ENCODE data around the gene IL37.
"Not testable (repeated sequence)": the region's sequence is repeated elsewhere in the genome, so short reads cannot be mapped to it uniquely, and the experiment has no call there.

The IL37 gene

DNA sequence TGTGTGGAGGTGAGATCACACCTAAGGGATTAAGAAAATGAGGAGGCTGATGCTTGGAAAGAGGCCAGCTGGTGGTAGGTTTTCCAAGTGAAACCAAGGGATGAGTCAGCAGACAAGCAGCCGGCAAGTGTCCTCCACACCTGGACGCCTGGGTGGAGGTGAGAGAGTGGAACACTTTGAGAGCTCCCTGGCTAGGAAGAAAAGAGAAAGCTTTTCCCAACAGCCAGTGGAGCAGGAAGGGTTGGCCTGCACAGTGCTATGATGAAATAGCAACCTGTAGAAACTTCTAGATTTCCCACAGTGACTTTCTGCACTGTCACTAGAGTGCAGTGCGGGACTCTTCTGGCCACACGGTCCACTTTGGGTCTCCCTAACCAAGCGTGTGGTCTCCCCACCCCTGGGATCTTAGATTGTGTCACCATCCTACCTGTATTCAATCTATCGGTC, 19.6 kb upstream of the IL37 start:
- no peak for DNase-seq (ENCODE audit: low spot score)

DNA sequence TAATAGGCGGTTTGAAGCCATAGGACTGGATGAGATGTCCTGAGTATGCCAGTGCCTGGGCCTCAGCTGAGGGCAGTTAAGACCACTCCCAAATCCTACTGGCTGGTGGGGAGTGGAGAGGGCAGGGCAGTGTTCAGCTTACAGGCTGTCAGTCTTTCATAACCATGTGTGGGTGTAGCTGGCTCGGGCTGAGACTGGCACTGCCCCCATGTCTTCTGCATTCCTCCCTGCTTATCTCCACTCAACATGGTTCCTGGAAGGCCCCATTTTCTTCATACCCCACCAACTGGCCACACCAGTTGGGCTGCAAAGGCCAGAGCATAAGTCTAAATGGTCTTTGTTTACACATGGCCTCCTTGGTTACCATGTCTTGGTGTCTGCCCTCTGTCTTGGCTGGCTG, 17.2 kb upstream of the IL37 start:
- no peak for DNase-seq (ENCODE audit: low spot score)

DNA sequence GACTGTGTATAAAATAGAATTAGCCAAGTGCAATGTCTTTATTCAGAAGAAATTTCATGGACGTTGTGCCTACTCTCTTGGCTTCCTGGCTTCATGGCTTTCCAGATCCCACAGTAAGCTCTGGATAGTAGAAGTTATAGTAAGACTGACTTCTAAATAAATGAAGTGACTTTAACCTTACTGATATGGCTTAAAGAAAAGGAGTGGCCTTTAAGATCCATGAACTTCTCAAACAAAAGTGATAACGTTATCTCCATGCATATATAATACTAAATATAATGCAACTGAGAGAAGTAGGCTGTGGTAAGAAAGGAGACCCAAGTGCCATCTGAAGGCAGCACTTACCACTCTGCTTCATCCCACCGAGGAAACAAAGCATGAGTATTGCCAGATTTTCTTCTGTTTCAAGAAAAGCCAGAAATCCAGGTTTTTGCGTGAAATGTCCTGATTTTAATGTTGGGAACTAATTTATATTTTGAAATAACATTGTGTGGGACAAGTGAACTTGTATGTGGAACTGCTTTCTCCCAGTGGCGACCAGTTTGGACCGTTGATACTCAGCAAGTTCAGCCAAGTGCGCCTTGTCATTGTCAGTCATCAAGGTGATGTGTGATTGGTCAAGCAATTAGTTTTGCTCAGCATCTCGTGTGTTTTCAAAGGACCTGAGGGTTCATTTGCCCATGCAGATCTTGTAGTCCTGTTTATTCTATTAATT, 13.9 kb upstream of the IL37 start:
- DNase-seq (ENCODE audit: low spot score): no peak

DNA sequence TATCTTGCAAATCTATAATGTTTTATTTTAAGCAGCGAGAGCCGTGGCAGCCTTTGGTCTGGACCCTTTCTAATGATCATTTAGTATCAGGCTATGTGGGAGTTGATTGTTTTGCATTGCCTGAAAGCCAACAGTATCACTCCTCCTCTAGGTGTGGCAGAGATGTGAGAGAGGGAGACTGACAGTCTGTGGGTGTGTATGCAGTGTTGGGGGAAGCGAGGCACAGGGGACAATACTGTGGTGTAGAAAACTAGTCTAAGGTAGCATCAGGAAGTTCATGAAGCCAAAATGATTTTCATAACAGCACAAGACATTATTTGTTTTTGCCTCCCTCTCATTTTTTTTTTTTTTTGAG, 13.4 kb upstream of the IL37 start:
- DNase-seq (ENCODE audit: low spot score): no peak

DNA sequence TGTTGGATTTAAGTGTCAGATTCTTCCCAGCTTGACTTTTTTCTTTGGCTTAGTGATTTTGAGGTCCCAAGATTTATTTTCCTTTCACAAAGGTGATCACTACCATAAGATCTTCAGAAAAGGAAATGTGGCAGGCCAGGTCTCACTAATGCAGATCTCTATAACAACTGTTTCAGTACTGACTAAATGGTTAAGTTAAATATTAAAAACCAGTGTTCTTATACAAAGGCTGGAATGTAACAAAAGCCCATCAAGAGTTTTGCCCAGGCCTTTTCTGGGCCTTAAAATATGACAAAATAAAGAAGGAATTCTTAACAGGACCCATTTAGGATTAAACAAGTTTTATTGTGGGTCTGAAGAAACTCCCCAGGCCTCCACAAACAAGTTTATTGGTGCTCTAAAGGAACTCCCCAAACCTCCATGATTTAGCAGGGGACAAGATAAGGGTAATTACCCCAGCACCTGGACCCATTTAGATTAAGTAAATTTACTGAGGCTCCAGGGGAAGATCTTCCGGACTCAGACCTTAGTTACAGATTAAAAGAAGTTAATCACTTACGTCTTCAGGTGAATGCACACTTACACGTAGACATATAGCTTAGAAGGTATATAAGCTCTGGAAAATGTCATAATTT, 9.4 kb upstream of the IL37 start:
- DNase-seq (ENCODE audit: low spot score): not testable (repeated sequence)

DNA sequence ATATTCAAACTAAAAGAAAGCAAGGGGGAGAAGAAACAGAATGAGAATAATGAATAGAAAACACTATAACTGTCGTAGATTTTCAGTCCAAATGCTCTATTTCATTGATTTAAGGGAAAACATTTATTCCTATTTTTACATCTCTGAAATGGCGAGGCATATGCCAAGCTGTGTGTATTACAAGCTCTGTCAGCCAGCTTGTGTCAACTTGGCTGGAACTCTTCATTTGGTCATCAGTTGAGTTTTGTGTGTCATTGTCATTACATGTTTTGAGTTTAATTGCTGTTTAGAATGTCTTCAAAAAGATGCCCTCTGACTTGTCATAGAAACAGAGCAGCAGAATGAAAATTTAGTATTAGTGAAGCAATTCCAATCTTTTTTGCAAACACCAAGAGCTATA, 8.1 kb upstream of the IL37 start:
- no peak for DNase-seq (ENCODE audit: low spot score)

DNA sequence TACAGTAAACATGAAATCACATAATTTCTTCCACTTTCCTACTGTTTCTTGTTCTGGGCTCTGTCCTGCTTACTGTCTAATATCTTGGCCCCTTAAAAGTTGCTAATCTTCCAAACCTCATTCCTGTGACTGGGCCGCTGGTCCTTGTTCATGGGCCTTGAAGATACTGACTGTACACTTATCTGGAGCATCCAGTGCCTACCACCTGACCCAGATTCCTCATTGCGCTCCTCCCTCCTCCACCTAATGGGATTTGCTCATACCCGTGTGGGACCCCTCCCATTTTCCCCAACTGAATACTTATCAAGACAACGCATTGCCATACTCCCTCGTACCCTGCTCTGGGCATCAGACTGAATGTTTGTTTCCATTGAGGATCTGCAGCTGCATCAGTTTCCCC, 6.1 kb upstream of the IL37 start:
- DNase-seq (ENCODE audit: low spot score): no peak

DNA sequence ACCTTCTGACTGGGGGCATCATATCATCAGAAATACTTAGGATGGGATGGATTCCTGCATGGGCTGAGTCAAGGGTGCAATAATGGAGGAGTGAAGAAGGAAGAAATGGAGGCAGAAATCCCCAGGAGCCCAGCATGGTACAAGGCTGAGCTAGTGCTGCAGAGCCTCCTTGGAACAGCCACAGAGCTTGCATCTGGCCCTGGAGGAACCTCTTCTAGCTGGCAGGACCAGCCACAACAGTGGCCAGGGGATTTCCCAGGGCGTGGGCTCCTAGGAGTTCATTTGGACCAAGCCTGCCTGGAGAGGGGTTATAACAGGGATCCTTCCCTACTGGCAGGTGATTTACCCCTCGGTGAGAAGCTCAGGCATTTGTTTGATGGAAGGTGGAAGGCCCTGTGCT, 4.7 kb upstream of the IL37 start:
- no peak for DNase-seq (ENCODE audit: low spot score)

DNA sequence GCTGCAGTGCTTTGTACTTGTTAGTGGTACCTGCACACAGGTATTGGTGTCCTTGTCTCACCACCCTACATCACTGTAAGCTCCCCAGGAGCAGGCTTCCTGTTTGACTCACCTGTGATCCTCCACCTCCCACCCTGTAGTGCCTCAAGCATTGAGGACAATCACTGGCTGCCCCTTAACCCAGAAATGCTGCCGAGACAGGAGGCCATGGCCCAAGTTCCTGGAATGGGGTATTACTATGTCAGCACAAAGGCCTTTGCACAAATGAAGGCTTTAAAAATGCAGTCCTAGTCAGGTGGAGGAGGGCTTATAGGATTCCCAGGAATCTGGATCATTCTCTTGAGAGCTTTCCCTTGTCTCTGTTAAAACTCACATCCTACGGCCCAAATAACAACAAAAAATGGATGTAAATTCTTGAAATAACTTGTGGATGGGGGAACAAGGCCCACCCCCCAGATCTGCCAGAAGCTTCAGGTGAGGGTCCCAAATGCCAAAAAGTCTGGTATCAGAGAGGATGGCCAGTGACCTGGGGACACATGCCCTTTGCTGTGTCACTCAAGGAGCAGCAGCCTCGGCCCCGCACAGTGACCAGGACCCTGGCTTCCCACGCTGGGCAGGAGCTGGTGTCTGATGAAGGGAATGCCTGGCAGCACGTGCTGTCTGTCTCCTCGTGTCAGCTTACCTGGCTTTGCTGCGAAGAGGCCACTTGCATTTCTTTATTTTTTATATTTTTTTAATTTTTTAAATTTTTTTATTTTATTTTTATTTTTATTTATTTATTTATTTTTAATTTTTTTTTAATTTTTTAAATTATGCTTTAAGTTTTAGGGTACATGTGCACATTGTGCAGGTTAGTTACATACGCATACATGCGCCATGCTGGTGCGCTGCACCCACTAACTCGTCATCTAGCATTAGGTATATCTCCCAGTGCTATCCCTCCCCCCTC, 3.7 kb upstream of the IL37 start:
- DNase-seq (ENCODE audit: low spot score): no peak

DNA sequence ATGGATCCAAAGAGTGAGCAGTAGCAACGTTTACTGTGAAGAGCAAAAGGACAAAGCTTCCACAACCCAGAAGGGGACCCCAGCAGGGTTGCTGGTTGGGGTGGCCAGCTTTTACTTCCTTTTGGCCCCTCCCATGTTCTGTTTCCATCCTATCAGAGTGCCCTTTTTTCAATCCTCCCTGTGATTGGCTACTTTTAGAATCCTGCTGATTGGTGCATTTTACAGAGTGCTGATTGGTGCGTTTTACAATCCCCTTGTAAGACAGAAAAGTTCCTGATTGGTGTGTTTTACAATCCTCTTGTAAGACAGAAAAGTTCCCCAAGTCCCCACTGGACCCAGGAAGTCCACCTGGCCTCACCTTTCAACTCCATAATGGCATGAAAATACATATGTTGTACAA, 2.4 kb upstream of the IL37 start:
- DNase-seq (ENCODE audit: low spot score): not testable (repeated sequence)

DNA sequence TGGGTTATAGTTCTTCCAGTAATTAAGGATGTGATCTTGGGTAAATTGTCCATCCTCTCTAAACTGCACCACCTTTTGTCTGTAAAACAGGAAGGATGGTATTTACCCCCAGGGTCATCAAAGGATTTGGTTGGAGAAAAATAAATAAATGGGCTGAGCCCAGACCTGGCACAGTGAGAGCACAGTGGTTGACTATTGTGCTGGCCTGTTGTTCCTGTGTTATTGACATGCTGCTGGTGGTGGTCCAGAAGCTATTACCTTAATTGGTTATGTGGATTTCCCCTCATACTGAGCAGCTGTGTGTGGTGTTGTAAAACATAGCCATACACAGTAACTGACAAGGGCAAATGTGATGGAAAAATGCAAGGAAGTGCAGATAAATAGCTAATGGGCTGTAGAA, 746 bp upstream of the IL37 start:
- no peak for DNase-seq (ENCODE audit: low spot score)

DNA sequence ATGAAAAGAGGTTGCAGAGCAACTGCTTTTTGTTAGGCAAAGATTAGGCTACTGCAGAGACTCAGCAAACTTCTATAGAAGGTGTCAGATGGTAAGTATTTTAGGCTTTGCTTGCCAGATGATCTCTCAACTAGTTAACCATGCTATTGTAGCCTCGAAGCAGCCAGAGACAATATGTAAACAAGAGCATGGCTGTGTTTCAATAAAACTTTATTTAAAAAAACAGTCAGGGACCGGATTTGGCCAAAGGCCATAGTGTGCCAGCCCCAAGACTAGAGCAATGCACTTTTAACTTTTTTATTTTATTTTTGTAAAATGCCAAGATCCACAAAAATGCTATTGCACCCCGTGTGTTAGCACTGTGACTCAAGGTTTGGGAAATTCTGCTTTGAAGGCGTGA, 1.4 kb downstream of the IL37 start:
- no peak for DNase-seq (ENCODE audit: low spot score)

DNA sequence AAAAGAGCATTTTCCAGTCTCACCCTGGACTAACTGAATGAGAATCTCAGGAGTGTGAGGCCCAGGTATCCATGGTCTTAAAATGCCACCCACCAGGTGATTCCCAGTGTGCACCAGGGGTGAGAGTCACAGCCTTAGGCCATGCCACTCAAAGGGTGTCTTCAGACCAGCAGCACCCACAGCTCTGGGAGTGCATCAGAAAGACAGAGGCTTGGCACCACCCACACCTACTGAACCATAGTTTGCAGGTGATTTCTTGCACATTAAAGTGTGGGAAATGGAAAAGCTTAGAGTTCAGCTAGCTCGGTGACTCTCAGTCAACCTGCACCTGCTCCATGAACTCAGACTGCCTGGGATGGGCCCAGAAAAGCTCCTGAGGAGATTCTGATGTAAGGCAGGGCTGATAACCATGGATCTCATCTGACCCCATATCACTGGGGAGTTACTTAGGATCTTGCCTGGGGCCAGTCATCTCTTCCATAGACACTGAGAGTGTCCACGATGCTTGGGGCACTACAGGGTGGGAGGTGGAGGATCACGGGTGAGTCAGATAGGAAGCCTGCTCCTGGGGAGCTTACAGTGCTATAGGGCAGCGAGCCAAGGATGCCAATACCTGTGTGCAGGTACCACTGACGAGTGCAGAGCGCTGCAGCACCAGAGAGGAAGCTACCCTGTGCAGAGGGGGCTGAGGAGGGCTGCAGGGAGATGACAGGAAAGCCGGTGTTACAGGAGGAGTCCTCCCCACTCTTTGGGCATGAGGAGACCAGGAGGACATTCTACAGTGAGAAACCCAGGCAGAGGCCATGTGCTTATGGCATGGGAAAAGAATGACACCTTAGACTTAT, 4.6 kb downstream of the IL37 start:
- no peak for DNase-seq (ENCODE audit: low spot score)

DNA sequence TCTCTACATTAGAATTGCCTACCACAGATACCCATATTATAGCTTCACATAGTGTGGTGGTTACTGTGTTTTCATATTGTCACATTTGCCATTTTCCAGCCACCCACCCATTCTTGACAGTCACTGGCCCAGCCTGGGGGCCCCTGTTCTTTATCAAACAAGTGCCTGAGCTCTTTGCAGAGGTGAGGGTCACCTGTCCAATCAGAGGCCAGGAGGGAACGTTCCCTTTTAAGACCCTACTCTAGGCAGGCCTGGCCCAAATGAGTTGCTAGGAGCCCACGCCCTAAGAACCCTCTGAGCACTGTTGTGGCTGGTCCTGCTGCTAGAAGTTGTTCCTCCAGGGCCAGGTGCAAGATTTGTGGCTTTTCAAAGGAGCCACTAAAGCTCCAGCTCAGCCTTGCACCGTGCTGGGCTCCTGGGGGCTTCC, 5.2 kb downstream of the IL37 start:
- DNase-seq (ENCODE audit: low spot score): no peak

DNA sequence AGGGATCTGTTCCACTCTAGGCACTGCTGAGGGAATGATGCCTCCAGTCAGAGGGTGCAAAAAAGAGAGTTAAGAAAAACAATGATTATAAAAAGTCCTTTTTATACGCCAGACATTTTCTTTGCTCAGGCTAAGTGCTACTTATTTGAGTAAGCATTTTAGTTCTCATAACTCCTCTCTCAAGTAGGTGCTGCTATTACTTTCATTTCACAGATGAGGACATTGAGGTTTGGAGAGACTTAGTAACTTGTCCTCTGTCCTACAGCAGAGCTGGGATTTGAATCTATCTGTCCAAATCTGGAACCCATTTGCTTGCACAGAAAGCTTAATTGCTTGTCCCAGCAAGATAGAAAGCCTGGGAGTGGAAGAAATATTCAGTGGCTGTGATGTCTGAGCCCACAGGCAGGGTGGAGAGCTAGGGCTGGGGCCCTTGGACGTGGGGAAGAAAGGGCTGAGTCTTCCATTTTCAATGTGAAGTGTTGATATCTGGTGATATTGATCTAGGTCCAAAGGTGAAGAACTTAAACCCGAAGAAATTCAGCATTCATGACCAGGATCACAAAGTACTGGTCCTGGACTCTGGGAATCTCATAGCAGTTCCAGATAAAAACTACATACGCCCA, 5.8 kb downstream of the IL37 start:
- no peak for DNase-seq (ENCODE audit: low spot score)

DNA sequence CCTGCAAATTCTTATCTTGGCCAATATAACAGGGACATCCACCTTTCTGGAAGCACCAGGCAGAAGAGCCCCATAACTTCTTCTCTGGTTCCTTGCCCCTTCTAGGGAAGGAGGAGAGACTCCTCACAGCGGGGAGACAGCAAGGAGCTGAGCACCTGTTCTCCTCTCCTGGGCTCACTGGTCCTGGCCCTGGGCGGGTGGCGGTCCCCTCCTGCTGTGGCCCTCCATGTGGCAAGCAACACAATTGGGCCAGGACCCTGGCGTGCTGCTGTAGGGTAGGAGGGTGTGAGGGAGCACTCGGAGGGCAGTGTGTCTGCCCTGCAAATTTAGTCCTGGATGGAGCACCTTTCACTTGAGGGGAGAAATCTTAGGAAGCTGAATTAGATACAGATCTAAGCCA, 6.9 kb downstream of the IL37 start:
- no peak for DNase-seq (ENCODE audit: low spot score)

DNA sequence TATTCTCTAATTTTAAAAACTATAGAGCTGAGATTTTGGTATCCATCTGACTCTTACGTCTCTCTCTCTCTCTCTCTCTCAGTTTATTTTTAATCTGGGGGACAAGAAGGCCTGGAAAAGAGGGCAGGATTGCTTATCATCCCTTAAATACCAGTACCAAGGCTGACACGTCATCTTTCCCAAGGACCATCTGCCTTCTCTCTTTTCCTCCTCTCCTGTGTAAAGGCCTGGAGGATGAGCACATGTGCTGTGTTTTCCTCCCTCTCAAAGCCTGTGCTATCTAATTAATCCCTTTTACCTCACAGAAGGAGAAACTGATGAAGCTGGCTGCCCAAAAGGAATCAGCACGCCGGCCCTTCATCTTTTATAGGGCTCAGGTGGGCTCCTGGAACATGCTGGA, 7.3 kb downstream of the IL37 start:
- no peak for DNase-seq (ENCODE audit: low spot score)

DNA sequence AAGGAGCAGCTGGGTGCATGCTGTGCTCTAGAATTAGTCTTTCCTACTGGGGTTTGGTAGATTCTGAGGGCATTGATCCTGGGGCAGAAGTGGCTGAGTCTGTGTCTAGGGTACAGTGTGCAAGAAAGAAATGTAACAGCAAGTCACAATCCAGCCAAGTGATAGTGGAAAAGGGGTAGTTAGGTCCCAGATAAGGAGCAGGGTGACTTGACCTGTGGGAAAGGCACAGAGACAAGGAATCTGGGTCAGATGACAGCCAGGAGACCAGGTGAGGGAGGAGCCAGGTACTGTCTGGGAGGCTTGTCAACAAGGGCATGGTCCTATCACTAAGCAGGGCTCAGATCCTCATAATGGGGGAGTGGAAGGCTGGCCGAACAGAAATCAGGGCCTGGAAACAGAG, 8.1 kb downstream of the IL37 start:
- no peak for DNase-seq (ENCODE audit: low spot score)

DNA sequence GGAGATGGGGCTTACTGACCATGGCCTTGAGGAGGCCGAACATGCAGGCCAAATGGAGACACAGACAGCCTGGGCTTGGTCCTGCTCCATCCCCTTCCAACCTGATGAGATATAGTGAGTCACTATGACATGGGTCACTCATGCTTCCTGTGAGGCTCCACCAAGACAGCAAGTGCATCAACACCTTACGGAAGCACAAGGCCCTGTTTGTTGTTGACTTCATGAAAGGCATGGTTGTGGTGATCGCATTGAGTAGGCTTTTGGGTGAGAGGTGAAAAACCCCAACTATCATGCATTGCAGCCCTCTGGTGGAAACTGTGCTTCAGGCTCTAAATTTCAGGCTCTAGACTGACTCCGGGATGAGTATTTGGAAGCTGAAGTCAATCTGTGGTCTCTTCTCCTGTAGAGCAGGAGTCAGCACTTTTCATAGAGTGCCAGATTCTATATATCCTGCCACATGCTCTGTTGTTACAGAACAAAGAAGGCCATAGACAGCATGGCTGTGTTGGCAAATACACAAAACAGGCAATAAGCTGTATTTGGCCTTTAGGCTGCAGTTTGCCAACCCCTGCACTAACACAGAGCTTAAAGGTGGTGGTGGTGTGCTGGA, 10.1 kb downstream of the IL37 start:
- DNase-seq (ENCODE audit: low spot score): no peak

DNA sequence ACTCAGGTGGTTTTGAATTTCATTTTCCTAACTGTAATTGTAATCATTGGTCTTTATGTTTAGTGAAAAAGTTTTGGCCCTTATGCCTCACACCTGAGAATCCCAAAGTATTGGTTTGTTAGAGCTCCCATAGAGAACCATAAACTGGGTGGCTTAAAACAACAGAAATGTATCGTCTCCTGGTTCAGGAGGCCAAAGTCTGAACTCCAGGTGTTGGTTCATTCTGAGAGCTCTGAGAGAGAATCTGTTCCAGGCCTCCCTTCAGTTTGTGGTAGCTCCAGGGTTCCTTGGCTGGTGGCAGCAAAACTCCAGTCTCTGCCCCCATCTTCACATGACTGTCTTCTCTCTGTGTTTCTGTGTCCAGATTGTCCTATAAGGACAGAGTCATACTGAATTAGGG, 11.0 kb downstream of the IL37 start:
- no peak for DNase-seq (ENCODE audit: low spot score)

Data from ecto neural progenitor cell (in vitro differentiated cells).